ENCODE results near the gene ARL15.

DNA sequence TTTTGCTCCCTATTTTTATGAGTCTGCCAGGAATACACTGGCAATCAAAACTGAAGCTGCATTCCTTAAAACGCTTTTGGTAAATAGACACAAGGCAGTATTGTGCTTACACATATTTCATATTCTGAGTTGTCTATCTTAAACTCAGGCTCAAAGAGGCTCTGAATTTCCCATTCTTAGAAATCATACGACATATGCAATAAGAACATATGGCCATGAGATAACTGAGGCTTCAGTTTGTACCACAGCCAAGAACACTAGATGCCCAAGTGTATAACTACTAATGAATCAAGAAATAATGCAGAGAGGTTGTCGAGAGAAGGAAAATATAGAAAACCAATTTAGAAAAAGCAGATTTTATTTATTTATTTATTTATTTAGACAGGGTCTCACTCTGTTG is 392.5 kb downstream of the ARL15 start:
- TF ChIP-seq, protein P1, sequence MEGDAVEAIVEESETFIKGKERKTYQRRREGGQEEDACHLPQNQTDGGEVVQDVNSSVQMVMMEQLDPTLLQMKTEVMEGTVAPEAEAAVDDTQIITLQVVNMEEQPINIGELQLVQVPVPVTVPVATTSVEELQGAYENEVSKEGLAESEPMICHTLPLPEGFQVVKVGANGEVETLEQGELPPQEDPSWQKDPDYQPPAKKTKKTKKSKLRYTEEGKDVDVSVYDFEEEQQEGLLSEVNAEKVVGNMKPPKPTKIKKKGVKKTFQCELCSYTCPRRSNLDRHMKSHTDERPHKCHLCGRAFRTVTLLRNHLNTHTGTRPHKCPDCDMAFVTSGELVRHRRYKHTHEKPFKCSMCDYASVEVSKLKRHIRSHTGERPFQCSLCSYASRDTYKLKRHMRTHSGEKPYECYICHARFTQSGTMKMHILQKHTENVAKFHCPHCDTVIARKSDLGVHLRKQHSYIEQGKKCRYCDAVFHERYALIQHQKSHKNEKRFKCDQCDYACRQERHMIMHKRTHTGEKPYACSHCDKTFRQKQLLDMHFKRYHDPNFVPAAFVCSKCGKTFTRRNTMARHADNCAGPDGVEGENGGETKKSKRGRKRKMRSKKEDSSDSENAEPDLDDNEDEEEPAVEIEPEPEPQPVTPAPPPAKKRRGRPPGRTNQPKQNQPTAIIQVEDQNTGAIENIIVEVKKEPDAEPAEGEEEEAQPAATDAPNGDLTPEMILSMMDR (IDR thresholded peaks at IDR 0.05): no peak
- TF ChIP-seq POLR2A (IDR thresholded peaks at IDR 0.05): no peak
